GM12874 (cell line): ENCODE data around the gene APBA1.

ENCODE experiments used
- CTCF ChIP-seq: IDR thresholded peaks from 2 replicates; pipeline ENCODE4 v1.5.1; 2011; ENCODE audit warnings: low read depth, mild to moderate bottlenecking, control low read depth, low read length, moderate library complexity; ENCODE audit not compliant: insufficient read depth

APBA1 gene

GRCh38 chr9:69393425-69393824, 278.7 kb downstream of the APBA1 start:
- no peak for TF ChIP-seq CTCF

- TF ChIP-seq CTCF, result no peak
Observed at GRCh38 chr9:69392826-69393225, 279.3 kb downstream of the APBA1 start.

GRCh38 chr9:69391946-69392345, 280.2 kb downstream of the APBA1 start:
- TF ChIP-seq CTCF, result no peak

- no peak for TF ChIP-seq CTCF
Observed at GRCh38 chr9:69391487-69391886, 280.7 kb downstream of the APBA1 start.

- no peak for TF ChIP-seq CTCF
Observed at GRCh38 chr9:69389437-69389995, 282.7 kb downstream of the APBA1 start.

- no peak for TF ChIP-seq CTCF
Observed at GRCh38 chr9:69388596-69388995, 283.6 kb downstream of the APBA1 start.

GRCh38 chr9:69386651-69387050, 285.5 kb downstream of the APBA1 start:
- no peak for TF ChIP-seq CTCF
